ENCODE results near the gene PAK1.
"Not testable (repeated sequence)": the region's sequence is repeated elsewhere in the genome, so short reads cannot be mapped to it uniquely, and the experiment has no call there.

PAK1 gene

GRCh38 chr11:77473801-77474683 lies at the start of gene PAK1:
PAK1 (minus strand) TSS chr11:77474094; CDS start chr11:77392520, 81,574 bp downstream.
- DNase-seq: peak; percentile 86

GRCh38 chr11:77522215-77522614 lies 48.3 kb upstream of the PAK1 start:
- DNase-seq: no peak

GRCh38 chr11:77519847-77520246 lies 46.0 kb upstream of the PAK1 start:
- no peak for DNase-seq

GRCh38 chr11:77518471-77518870 lies 44.6 kb upstream of the PAK1 start:
- DNase-seq: no peak

- DNase-seq: no peak
Measured at GRCh38 chr11:77517753-77518152, 43.9 kb upstream of the PAK1 start.

GRCh38 chr11:77517226-77517625 lies 43.3 kb upstream of the PAK1 start:
- no peak for DNase-seq

GRCh38 chr11:77515483-77515882 lies 41.6 kb upstream of the PAK1 start:
- DNase-seq: no peak

GRCh38 chr11:77515063-77515462 lies 41.2 kb upstream of the PAK1 start:
- no peak for DNase-seq

- no peak for DNase-seq
Measured at GRCh38 chr11:77512092-77512491, 38.2 kb upstream of the PAK1 start.

- DNase-seq: no peak
Measured at GRCh38 chr11:77510851-77511250, 37.0 kb upstream of the PAK1 start.

- peak; percentile 32 for DNase-seq
Measured at GRCh38 chr11:77510095-77510494, 36.2 kb upstream of the PAK1 start.

GRCh38 chr11:77508019-77508418 lies 34.1 kb upstream of the PAK1 start:
- DNase-seq: no peak

GRCh38 chr11:77506857-77507256 lies 33.0 kb upstream of the PAK1 start:
- no peak for DNase-seq

- DNase-seq: no peak
Measured at GRCh38 chr11:77505956-77506355, 32.1 kb upstream of the PAK1 start.

- DNase-seq: no peak
Measured at GRCh38 chr11:77503006-77503405, 29.1 kb upstream of the PAK1 start.

GRCh38 chr11:77502346-77502905 lies 28.5 kb upstream of the PAK1 start:
- no peak for DNase-seq

- DNase-seq: no peak
Measured at GRCh38 chr11:77501758-77502157, 27.9 kb upstream of the PAK1 start.

GRCh38 chr11:77497368-77497767 lies 23.5 kb upstream of the PAK1 start:
- DNase-seq: no peak

GRCh38 chr11:77495526-77495925 lies 21.6 kb upstream of the PAK1 start:
- DNase-seq: no peak

GRCh38 chr11:77490035-77490434 lies 16.1 kb upstream of the PAK1 start:
- DNase-seq: not testable (repeated sequence)

GRCh38 chr11:77487790-77488189 lies 13.9 kb upstream of the PAK1 start:
- DNase-seq: no peak

- no peak for DNase-seq
Measured at GRCh38 chr11:77479746-77480352, 6.0 kb upstream of the PAK1 start.

- no peak for DNase-seq
Measured at GRCh38 chr11:77475206-77475605, 1.3 kb upstream of the PAK1 start.

GRCh38 chr11:77474684-77475060 lies 778 bp upstream of the PAK1 start:
- no peak for DNase-seq

Data from DMS79 treated with DMSO at 0.1 percent for 48 hours (cell line).